ENCODE data around the gene SNX1.

SNX1 gene

GRCh38 chr15:64133623-64134344, 38.0 kb downstream of the SNX1 start:
- no peak for TF ChIP-seq CTCF (IDR thresholded peaks at IDR 0.05)
- DNase-seq (ENCODE audit: low spot score), result no peak
- no peak overlapping the region for H3K4me3 ChIP-seq
- H3K27ac ChIP-seq, result no peak overlapping the region

- no peak for DNase-seq (ENCODE audit: low spot score)
- Histone ChIP-seq H3K27ac (no peak overlapping the region), H3K4me3 (no peak overlapping the region)
- no peak for TF ChIP-seq CTCF (IDR thresholded peaks at IDR 0.05)
These were observed 38.6 kb downstream of the SNX1 start for GRCh38 chr15:64134345-64134829.

- Histone ChIP-seq H3K27ac (no peak overlapping the region), H3K4me3 (no peak overlapping the region)
- TF ChIP-seq CTCF (IDR thresholded peaks at IDR 0.05), result no peak
- DNase-seq (ENCODE audit: low spot score), result no peak
These were observed 40.6 kb downstream of the SNX1 start for GRCh38 chr15:64136347-64136746.

GRCh38 chr15:64137226-64137833, 41.5 kb downstream of the SNX1 start:
- no peak for TF ChIP-seq CTCF (IDR thresholded peaks at IDR 0.05)
- no peak for DNase-seq (ENCODE audit: low spot score)
- Histone ChIP-seq H3K4me3 (no peak overlapping the region), H3K27ac (no peak overlapping the region)

GRCh38 chr15:64138331-64138941, 42.7 kb downstream of the SNX1 start:
- no peak overlapping the region for H3K27ac ChIP-seq
- H3K4me3 ChIP-seq, result no peak overlapping the region
- no peak for DNase-seq (ENCODE audit: low spot score)
- no peak for TF ChIP-seq CTCF (IDR thresholded peaks at IDR 0.05)

GRCh38 chr15:64141798-64142512, 46.2 kb downstream of the SNX1 start:
- H3K27ac ChIP-seq, result no peak overlapping the region
- no peak overlapping the region for H3K4me3 ChIP-seq
- no peak for TF ChIP-seq CTCF (IDR thresholded peaks at IDR 0.05)
- DNase-seq (ENCODE audit: low spot score), result no peak

Data from coronary artery (tissue), 2 donors.